Smooth muscle cell of trachea (primary cell): ENCODE measurements around the gene SLC22A14. TPM values are rescaled to one million over a fixed set of nuclear protein-coding genes. Genes with fewer than 3 reads are reported as not detected.

Experiments used
- total RNA-seq: library from RNA; depleted of rRNA; stranded (reverse); fragments of >200 nt; gene quantifications from 2 replicates; pipeline ENCODE4 v1.2.1, GENCODE V29; 2014

Gene SLC22A14, protein sequence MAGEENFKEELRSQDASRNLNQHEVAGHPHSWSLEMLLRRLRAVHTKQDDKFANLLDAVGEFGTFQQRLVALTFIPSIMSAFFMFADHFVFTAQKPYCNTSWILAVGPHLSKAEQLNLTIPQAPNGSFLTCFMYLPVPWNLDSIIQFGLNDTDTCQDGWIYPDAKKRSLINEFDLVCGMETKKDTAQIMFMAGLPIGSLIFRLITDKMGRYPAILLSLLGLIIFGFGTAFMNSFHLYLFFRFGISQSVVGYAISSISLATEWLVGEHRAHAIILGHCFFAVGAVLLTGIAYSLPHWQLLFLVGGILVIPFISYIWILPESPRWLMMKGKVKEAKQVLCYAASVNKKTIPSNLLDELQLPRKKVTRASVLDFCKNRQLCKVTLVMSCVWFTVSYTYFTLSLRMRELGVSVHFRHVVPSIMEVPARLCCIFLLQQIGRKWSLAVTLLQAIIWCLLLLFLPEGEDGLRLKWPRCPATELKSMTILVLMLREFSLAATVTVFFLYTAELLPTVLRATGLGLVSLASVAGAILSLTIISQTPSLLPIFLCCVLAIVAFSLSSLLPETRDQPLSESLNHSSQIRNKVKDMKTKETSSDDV
- 0.15 TPM in 1 of 2 replicates, not detected in the other for total RNA-seq

DNA sequence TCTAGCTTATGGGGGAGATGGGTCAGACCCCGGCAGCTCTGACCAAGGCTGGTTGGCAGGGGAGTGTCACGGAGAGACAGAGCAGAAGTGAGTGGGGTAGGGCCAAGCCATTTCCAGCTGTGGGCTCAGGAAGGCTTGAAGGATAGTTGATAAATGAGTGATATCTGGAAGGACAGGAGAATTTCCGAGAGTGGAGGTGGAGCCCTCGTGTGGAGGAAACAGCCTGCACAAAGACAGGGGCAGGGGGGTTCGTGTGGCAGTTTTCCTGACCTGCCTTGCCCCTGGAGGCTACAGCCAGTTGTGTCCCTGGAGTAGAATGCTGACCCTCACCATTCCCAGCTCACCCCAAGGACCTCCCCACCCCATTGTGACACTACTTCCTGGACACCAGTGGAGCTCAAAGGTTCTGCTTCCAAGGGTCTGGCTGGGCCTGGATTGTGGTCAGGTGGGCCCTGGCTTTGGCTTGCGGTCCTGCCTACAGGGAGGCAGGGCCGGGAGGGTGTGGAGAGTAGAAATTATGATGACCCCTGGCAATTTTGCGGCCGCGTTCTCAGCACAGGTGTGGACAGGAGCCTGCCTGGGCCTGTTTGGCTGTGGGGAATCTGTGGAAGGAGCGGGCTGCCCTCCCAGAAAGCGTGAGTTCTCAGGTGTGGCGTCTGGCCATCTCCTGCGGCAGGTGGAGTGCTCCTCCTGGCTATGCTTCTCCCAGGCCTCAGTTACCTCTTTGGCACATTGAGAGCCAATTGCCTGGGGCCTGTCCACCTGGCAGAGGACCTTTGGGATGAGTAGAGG, at the start of gene SLC22A14:
TSS of gene SLC22A14 (plus strand) at position 400 of the 792 bp plus-strand sequence. CDS start 23,733 bp downstream, outside the sequence.

DNA sequence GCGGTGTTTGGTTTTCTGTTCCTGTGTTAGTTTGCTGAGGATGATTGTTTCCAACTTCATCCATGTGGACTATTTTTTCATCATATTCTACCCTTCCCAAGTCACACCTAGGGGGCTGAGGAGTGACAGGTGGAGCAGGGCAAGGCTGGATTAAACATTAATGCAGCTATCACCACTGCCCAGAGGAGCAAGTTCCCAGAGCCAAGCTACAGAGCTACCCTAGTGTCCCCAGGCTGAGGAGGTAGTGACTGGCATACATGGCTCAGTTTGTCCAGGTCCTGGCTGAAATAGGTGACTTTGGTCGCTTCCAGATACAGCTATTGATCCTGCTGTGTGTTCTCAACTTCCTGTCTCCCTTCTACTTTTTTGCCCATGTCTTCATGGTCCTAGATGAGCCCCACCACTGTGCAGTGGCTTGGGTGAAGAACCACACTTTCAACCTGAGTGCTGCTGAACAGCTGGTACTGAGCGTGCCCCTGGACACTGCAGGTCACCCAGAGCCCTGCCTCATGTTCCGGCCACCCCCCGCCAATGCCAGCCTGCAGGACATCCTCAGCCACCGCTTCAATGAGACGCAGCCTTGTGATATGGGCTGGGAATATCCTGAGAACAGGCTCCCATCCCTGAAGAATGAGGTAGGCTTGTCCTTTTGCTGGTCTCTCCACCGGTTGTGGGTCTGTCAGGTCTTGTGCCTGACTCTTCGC, 16.3 kb upstream of the SLC22A14 start, which contains the start of gene SLC22A13:
TSS of gene SLC22A13 (plus strand) at position 209 of the 704 bp plus-strand sequence. CDS start at position 258, 49 bp downstream.

DNA sequence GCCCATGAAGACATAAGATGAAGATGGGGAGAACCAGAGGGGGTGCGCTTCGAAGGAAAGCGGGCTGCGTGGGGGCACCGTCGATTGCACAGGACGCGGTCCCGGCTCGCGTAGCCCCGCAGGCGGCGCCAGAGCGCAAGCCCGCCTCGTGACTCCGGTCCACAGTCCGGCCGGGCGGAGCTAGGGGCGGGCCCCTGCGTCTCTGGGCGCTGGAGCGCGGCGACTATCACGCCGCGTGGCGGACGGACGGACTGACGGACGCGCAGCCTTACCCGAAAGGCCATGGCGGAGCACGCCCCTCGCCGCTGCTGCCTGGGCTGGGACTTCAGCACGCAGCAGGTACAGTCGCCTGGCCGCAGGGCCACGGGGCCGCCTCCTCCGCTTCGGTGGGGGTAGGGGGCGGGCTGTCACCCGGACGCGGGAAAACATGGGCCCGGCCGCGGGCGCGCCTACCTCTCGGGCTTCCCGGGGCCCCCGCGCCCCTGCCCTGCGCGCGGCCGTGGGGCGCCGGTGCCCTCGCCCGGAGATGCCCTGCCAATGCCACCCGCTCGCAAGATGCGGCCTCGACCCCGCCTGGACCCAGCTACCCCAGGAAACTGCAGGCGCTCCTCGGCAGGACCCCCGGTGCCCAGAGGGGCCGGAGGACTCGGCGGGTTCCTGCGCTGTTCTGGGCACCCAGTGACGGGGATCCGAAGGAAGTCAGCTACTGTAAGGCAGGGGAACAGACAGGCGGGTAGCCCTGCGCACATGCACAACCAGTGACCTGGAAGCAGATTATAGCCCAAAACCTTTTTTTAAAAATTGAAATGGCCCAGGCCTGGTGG, 64.7 kb downstream of the SLC22A14 start, which contains the start of gene XYLB:
TSS of gene XYLB (plus strand) at position 199 of the 824 bp plus-strand sequence. CDS start at position 283, 84 bp downstream.

Other genes with a start within 250 kb of the SLC22A14 start
- under 0.01 TPM in 1 of 2 replicates, not detected in the other for gene DLEC1, start 243.1 kb upstream of the SLC22A14 start, total RNA-seq
- 32.9 and 38.8 TPM in 2 replicates for gene ACAA1, start 145.2 kb upstream of the SLC22A14 start, total RNA-seq
- gene MYD88, start 143.6 kb upstream of the SLC22A14 start, total RNA-seq = 14.9 and 19.1 TPM in 2 replicates
- 31.1 and 34.3 TPM in 2 replicates for gene OXSR1, start 116.8 kb upstream of the SLC22A14 start, total RNA-seq
- gene SLC22A13, start 16.5 kb upstream of the SLC22A14 start, total RNA-seq = 0.73 and 1.2 TPM in 2 replicates
- gene XYLB, start 64.5 kb downstream of the SLC22A14 start, total RNA-seq = 4.7 and 6.1 TPM in 2 replicates
- 1.8 and 2.0 TPM in 2 replicates for gene ACVR2B, start 171.6 kb downstream of the SLC22A14 start, total RNA-seq
- 9.1 and 19.3 TPM in 2 replicates for gene EXOG, start 214.0 kb downstream of the SLC22A14 start, total RNA-seq